ENCODE results near the gene MYPOP. TPM values are rescaled to one million over a fixed set of nuclear protein-coding genes. Genes with fewer than 3 reads are reported as not detected.

MYPOP gene
- total and polyA plus RNA-seq, 12 donors, result 2.1 to 14.3 (median 7.1) TPM

- Histone ChIP-seq H3K9me3 (replicated peaks in 1 of 3) (no peaks in the 10 kb centered on the region), H3K4me3 (no peak overlapping the region), H3K27me3 (no peaks in the 10 kb centered on the region), H3K4me1 (replicated peaks in 1 of 2) (peaks cover 0 to 4% of the 10 kb centered on the region in 2 donors), H3K27ac (no peak overlapping the region), H3K36me3 (replicated peaks in 1 of 2) (no peaks in the 10 kb centered on the region)
- TF ChIP-seq CTCF (IDR thresholded peaks at IDR 0.05) (no peak), POLR2A (IDR thresholded peaks at IDR 0.05) (no peak)
- DNase-seq, result no peak
- intact Hi-C loops (cut with DNase I), result no loop called here
- 64 to 72% (median 67%) methylated on average over 6 of the region's 6 CpGs for WGBS, 4 donors
Measured at GRCh38 chr19:45924891-45925447, 22.6 kb upstream of the MYPOP start.

- no peak for DNase-seq
- Histone ChIP-seq H3K27me3 (no peaks in the 10 kb centered on the region), H3K4me1 (replicated peaks in 1 of 2) (no peaks in the 10 kb centered on the region), H3K36me3 (replicated peaks in 1 of 2) (no peaks in the 10 kb centered on the region), H3K4me3 (no peak overlapping the region), H3K9me3 (replicated peaks in 1 of 3) (no peaks in the 10 kb centered on the region), H3K27ac (no peak overlapping the region)
- TF ChIP-seq CTCF (IDR thresholded peaks at IDR 0.05) (no peak), POLR2A (IDR thresholded peaks at IDR 0.05) (no peak)
- intact Hi-C loops (cut with DNase I), result no loop called here
- 54 to 73% (median 72%) methylated on average over 9 of the region's 9 CpGs for WGBS, 4 donors
Measured at GRCh38 chr19:45922281-45922680, 19.9 kb upstream of the MYPOP start.

- Histone ChIP-seq H3K27ac (no peak overlapping the region), H3K9me3 (replicated peaks in 1 of 3) (no peaks in the 10 kb centered on the region), H3K36me3 (replicated peaks in 1 of 2) (no peaks in the 10 kb centered on the region), H3K4me3 (no peak overlapping the region), H3K27me3 (no peaks in the 10 kb centered on the region), H3K4me1 (replicated peaks in 1 of 2) (no peaks in the 10 kb centered on the region)
- intact Hi-C loops (cut with DNase I), result no loop called here
- TF ChIP-seq CTCF (IDR thresholded peaks at IDR 0.05) (no peak), POLR2A (IDR thresholded peaks at IDR 0.05) (no peak)
- 62 to 76% (median 68%) methylated on average over 8 of the region's 8 CpGs for WGBS, 4 donors
- no peak for DNase-seq
Measured at GRCh38 chr19:45920458-45920857, 18.0 kb upstream of the MYPOP start.

- TF ChIP-seq POLR2A (IDR thresholded peaks at IDR 0.05), result no peak
- TF ChIP-seq CTCF (IDR thresholded peaks at IDR 0.05), result no peak
- Histone ChIP-seq H3K36me3 (replicated peaks in 1 of 2) (no peaks in the 10 kb centered on the region), H3K27me3 (no peaks in the 10 kb centered on the region), H3K27ac (no peak overlapping the region), H3K9me3 (replicated peaks in 1 of 3) (no peaks in the 10 kb centered on the region), H3K4me1 (replicated peaks in 1 of 2) (no peaks in the 10 kb centered on the region), H3K4me3 (no peak overlapping the region)
- intact Hi-C loops (cut with DNase I), result no loop called here
- DNase-seq, result no peak
- 50 to 63% (median 56%) methylated on average over 5 to 7 of the region's 7 CpGs for WGBS, 4 donors
Measured at GRCh38 chr19:45919678-45920077, 17.3 kb upstream of the MYPOP start.

Data from adrenal gland (tissue), 12 donors.